Skeletal muscle cell (primary cell): ENCODE data around the gene SH3TC1.
A peak's percentile ranks its signal among the peaks of the same experiment; 100 is the strongest.

Experiments
- DNase-seq: peaks from one replicate; pipeline ENCODE4 v3.0.0-alpha.2; 2010; ENCODE audit warnings: low read depth
- H3K4me3 ChIP-seq: 2 replicates; pipeline ENCODE4 v1.5.1; 2011; ENCODE audit warnings: low read depth, mild to moderate bottlenecking, control low read depth, low read length, moderate library complexity

The SH3TC1 gene

GRCh38 chr4:8209181-8209874 is 10.2 kb downstream of the SH3TC1 start:
- no peak overlapping the region for H3K4me3 ChIP-seq
- no peak for DNase-seq

GRCh38 chr4:8210010-8210409 is 10.9 kb downstream of the SH3TC1 start:
- no peak overlapping the region for H3K4me3 ChIP-seq
- DNase-seq, result no peak

GRCh38 chr4:8210616-8211015 is 11.5 kb downstream of the SH3TC1 start:
- H3K4me3 ChIP-seq, result no peak overlapping the region
- no peak for DNase-seq

- no peak overlapping the region for H3K4me3 ChIP-seq
- no peak for DNase-seq
Observed at GRCh38 chr4:8211251-8211650, 12.2 kb downstream of the SH3TC1 start.

GRCh38 chr4:8211737-8212581 is 12.9 kb downstream of the SH3TC1 start:
- DNase-seq, result no peak

GRCh38 chr4:8212622-8213021 is 13.5 kb downstream of the SH3TC1 start:
- DNase-seq, result no peak
- no peak overlapping the region for H3K4me3 ChIP-seq

More at GRCh38 chr4:8211737-8212581, 12.9 kb downstream of the SH3TC1 start:
- no peak overlapping the region for H3K4me3 ChIP-seq

GRCh38 chr4:8213121-8213520 is 14.0 kb downstream of the SH3TC1 start:
- no peak overlapping the region for H3K4me3 ChIP-seq
- no peak for DNase-seq

GRCh38 chr4:8214136-8214535 is 15.0 kb downstream of the SH3TC1 start:
- H3K4me3 ChIP-seq, result no peak overlapping the region
- no peak for DNase-seq

GRCh38 chr4:8215001-8215427 is 15.9 kb downstream of the SH3TC1 start:
- peak; percentile 33 for DNase-seq
- no peak overlapping the region for H3K4me3 ChIP-seq

- no peak for DNase-seq
- no peak overlapping the region for H3K4me3 ChIP-seq
Observed at GRCh38 chr4:8215641-8216442, 16.8 kb downstream of the SH3TC1 start.

- no peak overlapping the region for H3K4me3 ChIP-seq
- no peak for DNase-seq
Observed at GRCh38 chr4:8216443-8217245, 17.6 kb downstream of the SH3TC1 start.

- H3K4me3 ChIP-seq, result no peak overlapping the region
- DNase-seq, result no peak
Observed at GRCh38 chr4:8217246-8217511, 18.1 kb downstream of the SH3TC1 start.

GRCh38 chr4:8217871-8218270 is 18.8 kb downstream of the SH3TC1 start:
- no peak for DNase-seq
- H3K4me3 ChIP-seq, result no peak overlapping the region

- DNase-seq, result no peak
- no peak overlapping the region for H3K4me3 ChIP-seq
Observed at GRCh38 chr4:8218371-8219031, 19.4 kb downstream of the SH3TC1 start.

GRCh38 chr4:8219236-8219635 is 20.1 kb downstream of the SH3TC1 start:
- no peak for DNase-seq
- H3K4me3 ChIP-seq, result no peak overlapping the region

- no peak overlapping the region for H3K4me3 ChIP-seq
- no peak for DNase-seq
Observed at GRCh38 chr4:8220661-8221450, 21.8 kb downstream of the SH3TC1 start.

GRCh38 chr4:8221476-8221875 is 22.4 kb downstream of the SH3TC1 start:
- DNase-seq, result peak; percentile 25
- H3K4me3 ChIP-seq, result no peak overlapping the region

GRCh38 chr4:8221985-8222384 is 22.9 kb downstream of the SH3TC1 start:
- DNase-seq, result no peak

More at GRCh38 chr4:8221985-8222384, 22.9 kb downstream of the SH3TC1 start:
- no peak overlapping the region for H3K4me3 ChIP-seq
